ENCODE results near the gene RALGDS.

- TF ChIP-seq CTCF (IDR thresholded peaks at IDR 0.05) = no peak
- no peak for TF ChIP-seq POLR2A (IDR thresholded peaks at IDR 0.05)
Observed at GRCh38 chr9:133164191-133164590, 43.2 kb upstream of the RALGDS start.

Data from right lobe of liver (tissue), 4 donors.